Activated CD4-positive, alpha-beta T cell treated with anti-CD3 and anti-CD28 coated beads for 48 hours (primary cell): ENCODE results near the gene FBXL22.

Source experiments
- DNase-seq: peaks from one replicate; pipeline ENCODE4 v3.0.0-alpha.2; 2020

FBXL22 gene

DNA sequence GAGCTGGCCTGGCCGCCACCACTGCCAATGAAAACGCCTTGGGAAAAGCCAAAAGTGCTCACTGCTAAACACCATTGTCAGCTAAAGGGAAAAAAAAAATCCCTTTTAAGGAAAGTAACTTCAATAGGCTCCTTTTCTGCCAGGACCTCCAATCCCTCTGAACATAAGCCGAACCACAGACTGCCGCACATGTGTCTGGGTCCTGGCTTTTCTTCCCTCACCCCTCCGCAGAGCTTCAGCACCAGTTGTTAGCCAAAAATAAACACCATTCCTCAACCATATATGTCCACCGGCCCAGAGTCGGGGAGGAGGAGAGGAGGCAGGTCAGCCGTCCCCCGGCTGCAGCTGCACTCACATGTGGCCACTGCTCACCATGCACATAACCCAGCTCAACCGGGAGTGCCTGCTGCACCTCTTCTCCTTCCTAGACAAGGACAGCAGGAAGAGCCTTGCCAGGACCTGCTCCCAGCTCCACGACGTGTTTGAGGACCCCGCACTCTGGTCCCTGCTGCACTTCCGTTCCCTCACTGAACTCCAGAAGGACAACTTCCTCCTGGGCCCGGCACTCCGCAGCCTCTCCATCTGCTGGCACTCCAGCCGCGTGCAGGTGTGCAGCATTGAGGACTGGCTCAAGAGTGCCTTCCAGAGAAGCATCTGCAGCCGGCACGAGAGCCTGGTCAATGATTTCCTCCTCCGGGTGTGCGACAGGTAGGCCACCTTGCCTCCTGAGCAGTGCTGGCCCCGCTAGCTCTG, at the start of gene FBXL22:
FBXL22 (plus strand) TSS at position 350 of the 753 bp plus-strand sequence; CDS start at position 356, 6 bp downstream.
- no peak for DNase-seq

- DNase-seq, result no peak
Measured at GRCh38 chr15:63551400-63551799, 45.8 kb upstream of the FBXL22 start.

DNA sequence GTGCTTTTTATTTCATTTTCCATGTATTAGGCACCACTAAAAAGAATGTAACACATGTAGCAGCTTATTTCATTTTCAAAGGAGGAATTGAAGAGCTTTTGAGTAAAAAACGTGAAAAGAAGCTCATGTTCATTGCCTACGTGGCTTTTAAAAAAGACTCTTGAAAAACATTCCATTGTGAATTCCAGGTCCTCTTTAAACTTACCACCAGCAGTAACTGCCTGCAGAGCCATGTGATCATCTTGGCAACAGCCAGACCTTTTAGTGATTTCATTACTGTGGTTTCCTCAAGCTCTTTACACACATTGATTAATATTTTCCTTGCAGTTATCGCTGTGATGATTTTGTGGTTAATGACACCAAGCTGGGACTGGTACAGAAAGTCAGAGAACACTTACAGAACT, 43.8 kb upstream of the FBXL22 start:
- DNase-seq, result no peak

GRCh38 chr15:63554337-63554927, 42.8 kb upstream of the FBXL22 start:
- DNase-seq, result no peak

DNA sequence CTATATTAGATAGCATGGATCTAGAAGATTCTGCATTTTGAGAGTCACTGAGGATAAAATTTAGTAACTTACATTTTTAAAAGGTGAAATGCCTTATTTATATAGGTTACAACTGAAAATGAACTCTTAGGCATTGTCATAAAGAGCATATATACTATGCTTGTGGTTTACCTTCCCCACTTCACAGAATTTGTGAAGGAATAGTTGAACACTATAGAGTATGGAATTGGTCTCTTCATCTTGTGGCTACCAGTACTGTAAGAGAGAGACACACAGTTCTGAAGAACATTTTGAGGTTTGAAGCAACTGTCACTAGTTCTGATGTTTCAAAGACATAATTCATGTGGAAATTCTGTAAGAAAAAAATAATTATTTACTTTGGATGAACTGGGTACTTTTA, 41.7 kb upstream of the FBXL22 start:
- no peak for DNase-seq

DNA sequence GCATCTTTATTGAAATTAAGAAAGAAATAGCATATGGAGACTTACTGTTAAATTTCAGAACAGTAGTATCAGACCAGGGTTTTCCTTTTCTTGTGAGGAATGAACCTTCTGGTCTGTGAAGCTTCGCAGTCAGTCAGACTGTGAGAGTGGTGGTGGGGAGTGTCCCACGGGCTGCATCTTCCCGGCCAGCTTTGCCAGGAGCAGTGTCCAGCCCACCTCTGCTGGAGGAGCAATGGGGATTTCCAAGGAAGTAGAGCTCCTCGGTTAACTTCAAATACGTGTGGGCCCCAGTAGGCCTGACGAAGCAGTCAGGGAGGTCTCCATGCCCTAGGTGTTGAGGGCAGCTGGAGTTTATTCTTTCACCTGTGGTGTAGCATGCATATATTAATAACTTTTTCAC, 40.9 kb upstream of the FBXL22 start:
- no peak for DNase-seq

DNA sequence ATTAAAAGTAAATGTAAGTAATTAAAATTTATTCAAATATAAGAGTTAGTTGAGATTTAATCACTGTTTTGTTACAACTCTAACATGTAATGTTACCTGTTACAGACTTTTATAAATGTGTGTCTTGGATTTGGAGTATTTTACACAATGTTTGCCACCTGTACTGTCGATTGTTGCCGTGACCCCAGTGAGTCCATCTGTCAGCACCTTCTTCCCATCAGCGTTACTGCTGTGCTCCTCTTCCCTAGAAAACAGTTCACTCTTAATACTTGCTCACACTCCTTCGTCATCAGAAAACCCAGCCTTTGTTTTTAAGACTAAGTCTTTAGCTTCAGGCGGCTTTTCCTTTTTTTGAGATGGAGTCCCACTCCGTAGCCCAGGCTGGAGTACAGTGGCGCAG, 40.5 kb upstream of the FBXL22 start:
- DNase-seq, result no peak

GRCh38 chr15:63559753-63560152, 37.4 kb upstream of the FBXL22 start:
- no peak for DNase-seq

- peak; percentile 79 for DNase-seq
Measured at GRCh38 chr15:63560741-63561448, 36.3 kb upstream of the FBXL22 start.

GRCh38 chr15:63564093-63564492, 33.1 kb upstream of the FBXL22 start:
- DNase-seq, result no peak

- no peak for DNase-seq
Measured at GRCh38 chr15:63565536-63566186, 31.5 kb upstream of the FBXL22 start.

DNA sequence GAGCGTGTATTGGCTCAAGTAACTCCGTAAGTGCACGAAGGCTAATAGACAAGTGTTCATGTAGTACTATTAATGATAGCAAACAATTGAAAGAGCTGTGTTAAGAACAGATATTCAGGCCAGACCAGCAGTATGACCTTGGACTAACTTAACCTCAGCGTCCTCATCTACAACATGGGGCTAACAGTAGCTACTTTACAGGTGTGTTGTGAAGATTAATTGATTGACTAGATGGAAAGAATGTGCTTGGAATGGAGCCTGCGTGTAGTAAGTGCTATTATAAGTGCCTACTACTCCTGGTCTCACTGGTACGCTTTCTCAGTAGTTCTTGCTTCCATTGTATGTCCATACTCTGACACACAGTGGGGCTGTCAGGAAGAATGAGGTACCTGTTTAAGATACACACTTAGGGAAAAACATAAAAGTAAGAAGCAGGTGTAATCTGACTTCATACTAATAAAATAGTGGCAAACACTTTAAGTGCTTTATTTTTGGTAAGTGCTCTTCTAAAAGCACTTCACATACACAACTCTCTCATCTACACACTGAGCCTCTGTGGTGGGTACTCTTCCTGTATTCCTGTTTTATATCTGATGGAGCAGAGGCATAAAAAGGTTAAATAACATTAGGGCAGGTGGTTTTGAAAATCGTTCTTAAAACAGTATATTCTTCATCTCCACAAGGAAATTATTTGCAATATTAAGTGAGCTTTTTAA, 24.3 kb upstream of the FBXL22 start:
- DNase-seq, result no peak

DNA sequence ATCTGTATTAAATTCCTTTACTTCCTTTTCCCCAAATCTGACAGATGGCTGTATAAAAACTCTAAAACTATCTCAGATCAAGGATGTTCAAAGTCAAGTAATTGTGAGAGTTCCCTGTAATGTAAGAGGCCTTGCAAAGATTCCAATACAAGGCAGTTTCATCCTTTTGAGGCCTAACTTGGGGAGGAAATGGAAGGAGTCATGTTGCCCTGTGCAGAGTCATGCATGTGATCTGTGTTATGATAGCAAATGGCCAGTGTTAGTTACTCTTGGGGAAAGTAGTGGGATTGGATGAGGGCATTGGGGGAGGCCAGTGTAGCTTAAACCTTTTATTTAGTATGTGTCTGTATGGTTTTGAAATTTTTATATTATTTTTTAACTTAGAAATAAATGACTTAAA, 23.7 kb upstream of the FBXL22 start:
- no peak for DNase-seq

DNA sequence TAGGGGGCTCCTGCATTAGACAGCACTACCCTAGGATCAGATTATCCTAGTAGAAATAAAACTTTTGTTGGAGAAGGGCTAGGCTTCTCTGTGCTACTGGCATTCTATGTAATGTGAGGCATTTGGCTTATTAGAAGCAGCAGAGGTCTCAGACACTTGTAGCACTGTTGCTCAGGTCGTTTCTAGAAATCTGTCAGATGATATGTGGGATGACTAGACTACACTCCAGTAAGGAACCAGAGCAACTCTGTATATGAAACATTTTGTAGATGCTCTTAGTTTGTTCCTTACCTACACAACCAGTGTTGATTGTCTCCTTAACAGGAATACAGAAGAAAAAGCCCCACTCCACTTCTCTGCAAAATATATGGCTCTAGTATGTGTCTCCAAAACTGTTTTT, 21.9 kb upstream of the FBXL22 start:
- DNase-seq, result no peak

DNA sequence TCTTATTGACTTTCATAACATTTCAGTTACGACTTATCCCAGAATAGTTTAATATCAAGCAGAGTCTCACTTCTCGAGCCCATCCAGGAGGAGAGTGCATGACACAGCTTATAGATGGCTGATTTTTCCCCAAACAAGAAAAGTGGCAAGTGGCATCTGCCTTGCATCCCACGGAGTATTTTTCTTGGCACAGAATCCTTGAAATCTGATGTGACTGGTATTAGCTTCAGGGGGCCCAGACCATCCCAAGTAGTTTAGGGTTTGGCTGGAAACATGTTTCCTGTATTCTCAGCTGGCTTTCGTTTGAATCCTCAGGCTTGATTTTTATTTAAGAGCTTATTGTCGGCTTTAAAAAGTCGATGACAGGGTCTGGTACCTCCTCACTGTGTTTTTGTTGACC, 20.7 kb upstream of the FBXL22 start:
- no peak for DNase-seq

DNA sequence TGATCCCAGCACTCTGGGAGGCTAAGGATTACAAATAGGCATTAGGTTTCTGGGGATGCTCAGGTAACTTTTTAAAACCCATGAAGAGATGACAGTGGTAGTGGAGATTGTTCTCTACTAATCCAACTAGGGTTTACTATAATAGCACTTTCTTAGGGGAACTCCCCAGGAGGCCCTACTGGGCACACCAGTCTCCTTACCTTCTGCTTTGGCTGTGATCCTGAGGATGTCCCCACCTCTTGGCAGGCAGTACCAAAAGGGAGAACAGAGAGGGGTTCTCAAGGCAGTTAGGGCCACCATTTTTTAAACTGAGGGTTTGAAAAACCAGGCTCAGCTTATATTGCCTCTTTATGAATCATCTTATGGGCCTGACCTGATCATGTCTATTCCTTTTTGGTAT, 15.0 kb upstream of the FBXL22 start:
- DNase-seq, result no peak

DNA sequence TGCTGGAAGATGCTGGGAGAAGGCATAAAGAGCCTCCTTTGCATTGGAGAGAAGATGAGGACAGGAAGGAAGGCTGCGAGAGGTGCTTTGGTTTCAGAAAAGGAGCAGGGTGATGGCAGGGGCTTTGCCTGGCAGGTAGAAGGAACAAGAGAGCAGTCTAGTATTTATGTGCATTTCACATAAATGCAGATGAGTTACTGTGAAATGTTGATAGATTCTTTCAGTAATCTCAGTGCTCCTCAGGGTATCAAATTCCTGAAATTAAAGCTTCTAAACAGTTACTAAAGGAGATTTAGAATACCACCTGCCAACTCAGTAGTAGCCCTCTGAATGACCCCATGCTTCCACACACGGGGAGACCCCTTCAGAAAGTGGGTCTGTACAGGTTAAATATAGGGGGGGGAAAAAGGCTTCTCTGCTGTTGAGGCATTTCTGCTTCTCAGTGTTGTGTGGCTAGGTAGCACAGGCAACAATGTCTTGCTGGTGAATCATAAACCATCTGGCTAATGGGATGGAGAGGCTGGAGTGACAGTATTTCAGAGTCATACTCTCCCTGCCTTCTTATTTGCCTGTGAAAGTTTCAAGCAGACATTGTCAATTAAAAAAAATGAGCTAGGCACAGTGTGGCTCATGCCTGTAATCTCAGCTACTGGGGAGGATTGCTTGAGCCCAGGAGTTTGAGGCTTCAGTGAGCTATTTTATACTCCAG, 14.3 kb upstream of the FBXL22 start:
- DNase-seq, result no peak

GRCh38 chr15:63586790-63587189, 10.4 kb upstream of the FBXL22 start:
- no peak for DNase-seq

DNA sequence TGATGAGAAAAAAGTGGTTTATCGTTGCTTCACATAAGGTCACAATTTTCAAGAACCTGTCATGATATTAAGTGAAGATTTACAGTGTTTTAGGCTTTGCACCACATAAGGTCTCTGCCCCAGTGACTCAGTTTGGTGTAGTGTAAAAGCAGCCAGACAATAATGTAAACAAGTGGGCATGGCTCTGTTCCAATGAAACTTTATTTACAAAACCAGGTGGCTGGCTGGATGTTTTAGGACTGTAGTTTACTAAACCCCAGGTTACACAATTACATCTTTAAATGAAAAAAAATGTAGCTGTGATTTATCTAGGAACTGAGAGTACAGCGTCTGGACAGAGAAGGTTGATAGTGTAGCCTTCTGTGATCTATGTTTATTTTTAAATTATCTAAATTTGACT, 9.7 kb upstream of the FBXL22 start:
- DNase-seq, result no peak

- DNase-seq, result no peak
Measured at GRCh38 chr15:63588826-63589225, 8.4 kb upstream of the FBXL22 start.

- peak; percentile 79 for DNase-seq
Measured at GRCh38 chr15:63593705-63594671, 3.2 kb upstream of the FBXL22 start.
